Measurements from ENCODE around the gene NATD1.
"Not testable (repeated sequence)": the region's sequence is repeated elsewhere in the genome, so short reads cannot be mapped to it uniquely, and the experiment has no call there.

Gene NATD1

DNA sequence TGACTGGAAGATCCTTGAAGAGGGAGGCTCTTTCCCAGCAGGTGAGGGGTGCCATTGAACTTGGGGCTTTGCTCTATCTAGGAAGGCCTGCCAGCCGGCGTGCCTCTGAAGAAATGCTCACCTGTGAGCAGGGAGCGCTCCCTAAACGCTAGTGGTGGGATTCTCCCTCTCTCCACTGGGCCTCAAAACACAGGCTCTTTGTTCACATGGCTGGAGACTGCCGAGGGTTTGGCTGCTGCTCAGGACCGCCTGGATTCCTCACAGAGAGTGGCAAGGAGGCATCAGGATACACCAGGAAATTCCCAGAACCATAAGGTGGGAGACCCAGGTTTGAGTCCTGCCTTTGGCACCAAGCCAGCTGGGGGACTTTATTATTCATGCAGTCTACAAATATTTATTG is 21.7 kb downstream of the NATD1 start:
- H3K9ac ChIP-seq (ENCODE audit: low read length in 2 of 2) = no peak overlapping the region
- H3K27me3 ChIP-seq (ENCODE audit: control insufficient read depth in 1 of 2, insufficient read depth in 2 of 2, low read length in 2 of 2) = no peaks in the 10 kb centered on the region
- no peaks in the 10 kb centered on the region for H3K36me3 ChIP-seq (ENCODE audit: control insufficient read depth in 2 of 2, insufficient read depth in 2 of 2, low read length in 2 of 2)
- H3K9me3 ChIP-seq (ENCODE audit: control insufficient read depth in 2 of 2, low read length in 2 of 2) = peaks cover 4 to 5% of the 10 kb centered on the region in 2 donors
- no peaks in the 10 kb centered on the region for H3K4me1 ChIP-seq (ENCODE audit: control insufficient read depth, insufficient read depth, low read length)
- no peak overlapping the region for H3K4me3 ChIP-seq (ENCODE audit: low read length in 2 of 2)
- H3K27ac ChIP-seq (ENCODE audit: low read length) = no peak overlapping the region

DNA sequence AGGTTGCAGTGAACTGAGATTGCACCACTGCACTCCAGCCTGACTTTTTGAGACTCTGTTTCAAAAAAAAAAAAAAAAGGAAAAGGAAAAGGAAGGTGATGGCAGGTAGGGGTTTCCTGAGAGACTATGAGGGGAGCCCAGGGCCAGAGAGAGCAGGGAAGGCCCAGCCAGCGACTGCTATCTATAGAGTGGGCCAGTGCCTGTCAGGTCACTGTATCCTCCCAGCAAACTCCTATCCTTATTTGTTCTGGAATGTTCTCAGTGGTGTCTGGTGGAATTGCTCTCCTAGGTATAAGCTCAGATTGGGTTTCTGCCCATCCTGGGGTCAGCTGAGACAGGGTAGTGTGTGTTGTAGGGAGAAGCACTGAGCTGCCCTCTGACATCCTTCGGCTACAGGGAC is 24.4 kb downstream of the NATD1 start:
- Histone ChIP-seq H3K36me3 (ENCODE audit: control insufficient read depth in 2 of 2, insufficient read depth in 2 of 2, low read length in 2 of 2) (no peaks in the 10 kb centered on the region), H3K27ac (ENCODE audit: low read length) (no peak overlapping the region), H3K27me3 (ENCODE audit: control insufficient read depth in 1 of 2, insufficient read depth in 2 of 2, low read length in 2 of 2) (no peaks in the 10 kb centered on the region)

DNA sequence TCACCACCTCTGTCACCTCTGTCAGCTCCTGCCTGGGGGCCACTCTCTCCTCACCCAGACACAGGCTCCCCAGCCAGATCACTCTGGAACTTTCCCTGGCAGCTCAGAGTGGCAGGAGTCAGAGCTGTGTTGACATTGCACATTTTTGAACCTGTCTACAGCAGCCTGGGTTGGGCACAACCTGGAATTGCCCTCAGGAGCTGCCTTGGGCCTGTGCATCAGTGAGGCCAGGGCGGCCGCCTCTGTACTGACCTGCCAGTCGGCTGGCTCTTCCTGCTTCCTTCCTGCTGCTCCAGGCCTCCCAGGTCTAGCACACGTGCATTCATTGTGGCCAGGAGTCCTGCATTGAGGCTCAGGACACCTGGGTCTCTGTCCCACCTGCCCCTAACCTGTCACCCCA is 25.1 kb downstream of the NATD1 start:
- H3K4me1 ChIP-seq (ENCODE audit: control insufficient read depth, insufficient read depth, low read length) = no peaks in the 10 kb centered on the region
- peaks cover 0 to 5% of the 10 kb centered on the region in 2 donors for H3K9me3 ChIP-seq (ENCODE audit: control insufficient read depth in 2 of 2, low read length in 2 of 2)
- no peak overlapping the region for H3K4me3 ChIP-seq (ENCODE audit: low read length in 2 of 2)
- H3K36me3 ChIP-seq (ENCODE audit: control insufficient read depth in 2 of 2, insufficient read depth in 2 of 2, low read length in 2 of 2) = no peaks in the 10 kb centered on the region
- H3K27me3 ChIP-seq (ENCODE audit: control insufficient read depth in 1 of 2, insufficient read depth in 2 of 2, low read length in 2 of 2) = no peaks in the 10 kb centered on the region
- no peak overlapping the region for H3K9ac ChIP-seq (ENCODE audit: low read length in 2 of 2)
- no peak overlapping the region for H3K27ac ChIP-seq (ENCODE audit: low read length)

More for the DNA sequence above, 24.4 kb downstream of the NATD1 start:
- H3K4me3 ChIP-seq (ENCODE audit: low read length in 2 of 2) = no peak overlapping the region
- no peaks in the 10 kb centered on the region for H3K4me1 ChIP-seq (ENCODE audit: control insufficient read depth, insufficient read depth, low read length)
- H3K9me3 ChIP-seq (ENCODE audit: control insufficient read depth in 2 of 2, low read length in 2 of 2) = peaks cover 4 to 5% of the 10 kb centered on the region in 2 donors
- no peak overlapping the region for H3K9ac ChIP-seq (ENCODE audit: low read length in 2 of 2)

DNA sequence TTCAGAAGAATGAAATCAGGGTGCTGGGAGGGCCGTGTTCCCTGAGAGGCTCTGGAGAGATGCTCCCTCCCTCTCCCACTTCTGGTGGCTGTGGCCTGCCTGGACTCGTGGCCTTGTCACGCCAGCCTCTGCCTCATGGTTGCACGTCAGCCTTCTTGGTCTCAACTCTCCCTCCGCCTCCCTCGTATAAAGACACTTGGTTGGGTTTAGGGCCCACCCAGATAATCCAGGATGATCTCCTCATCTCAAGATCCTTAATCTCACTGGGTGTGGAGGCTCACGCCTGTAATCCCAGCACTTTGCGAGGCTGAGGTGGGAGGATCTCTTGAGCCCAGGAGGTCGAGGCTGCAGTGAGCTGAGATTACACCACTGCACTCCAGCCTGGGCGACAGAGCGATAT is 25.9 kb downstream of the NATD1 start:
- H3K4me1 ChIP-seq (ENCODE audit: control insufficient read depth, insufficient read depth, low read length); H3K4me3 ChIP-seq (ENCODE audit: low read length in 2 of 2); H3K36me3 ChIP-seq (ENCODE audit: control insufficient read depth in 2 of 2, insufficient read depth in 2 of 2, low read length in 2 of 2); H3K9me3 ChIP-seq (ENCODE audit: control insufficient read depth in 2 of 2, low read length in 2 of 2); H3K27me3 ChIP-seq (ENCODE audit: control insufficient read depth in 1 of 2, insufficient read depth in 2 of 2, low read length in 2 of 2); H3K9ac ChIP-seq (ENCODE audit: low read length in 2 of 2); H3K27ac ChIP-seq (ENCODE audit: low read length): not testable (repeated sequence)

DNA sequence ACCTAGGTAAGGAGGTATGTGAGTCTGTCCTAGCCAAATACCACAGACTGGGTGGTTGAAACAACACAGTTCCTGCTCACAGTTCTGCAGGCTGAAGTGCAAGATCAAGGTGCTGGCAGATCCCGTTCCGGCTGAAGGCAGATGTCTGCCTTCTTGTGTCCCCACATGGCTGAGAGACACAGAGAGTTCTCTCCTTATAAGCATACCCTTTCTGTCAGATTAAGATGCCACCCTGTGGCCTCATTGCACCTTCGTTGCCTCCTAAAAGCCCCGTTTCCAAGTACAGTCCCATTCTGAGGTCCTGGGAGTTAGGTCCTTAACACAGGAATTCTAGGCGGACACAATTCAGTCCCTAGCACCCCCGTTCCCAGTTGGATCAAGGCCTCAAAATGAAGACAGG is 30.1 kb downstream of the NATD1 start:
- H3K9me3 ChIP-seq (ENCODE audit: control insufficient read depth in 2 of 2, low read length in 2 of 2) = no peaks in the 10 kb centered on the region
- H3K27ac ChIP-seq (ENCODE audit: low read length) = no peak overlapping the region
- no peak overlapping the region for H3K4me3 ChIP-seq (ENCODE audit: low read length in 2 of 2)
- H3K36me3 ChIP-seq (ENCODE audit: control insufficient read depth in 2 of 2, insufficient read depth in 2 of 2, low read length in 2 of 2) = peaks cover 0 to 7% of the 10 kb centered on the region in 2 donors
- no peaks in the 10 kb centered on the region for H3K4me1 ChIP-seq (ENCODE audit: control insufficient read depth, insufficient read depth, low read length)
- no peaks in the 10 kb centered on the region for H3K27me3 ChIP-seq (ENCODE audit: control insufficient read depth in 1 of 2, insufficient read depth in 2 of 2, low read length in 2 of 2)
- no peak overlapping the region for H3K9ac ChIP-seq (ENCODE audit: low read length in 2 of 2)

DNA sequence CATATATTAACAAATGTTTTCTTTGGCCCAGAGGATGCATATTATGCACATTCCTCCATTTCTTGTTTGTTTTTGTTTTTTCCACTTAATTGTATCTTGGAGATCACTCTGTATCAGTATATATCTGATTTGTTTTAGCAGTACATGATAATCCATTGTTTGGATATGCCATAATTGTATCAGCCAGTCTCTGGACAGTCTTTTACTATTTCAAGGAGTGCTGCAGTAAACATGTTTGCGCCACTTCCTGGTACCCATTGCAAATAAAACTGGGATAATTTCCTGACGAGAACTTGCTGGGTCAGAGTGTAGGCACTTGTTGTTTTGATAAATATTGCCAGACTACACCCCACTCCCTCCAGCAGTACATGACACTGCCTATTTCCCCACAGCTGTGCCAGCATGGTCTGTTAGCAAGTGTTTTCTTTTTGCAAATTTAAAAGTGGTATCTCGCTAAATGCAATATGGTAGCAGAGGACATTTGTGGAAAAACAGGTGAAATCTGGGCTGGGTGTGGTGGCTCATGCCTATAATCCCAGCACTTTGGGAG is 34.3 kb downstream of the NATD1 start:
- Histone ChIP-seq H3K36me3 (ENCODE audit: control insufficient read depth in 2 of 2, insufficient read depth in 2 of 2, low read length in 2 of 2) (peaks cover 0 to 7% of the 10 kb centered on the region in 2 donors), H3K4me3 (ENCODE audit: low read length in 2 of 2) (no peak overlapping the region), H3K27me3 (ENCODE audit: control insufficient read depth in 1 of 2, insufficient read depth in 2 of 2, low read length in 2 of 2) (no peaks in the 10 kb centered on the region), H3K27ac (ENCODE audit: low read length) (no peak overlapping the region), H3K9ac (ENCODE audit: low read length in 2 of 2) (no peak overlapping the region), H3K4me1 (ENCODE audit: control insufficient read depth, insufficient read depth, low read length) (peaks cover 8% of the 10 kb centered on the region), H3K9me3 (ENCODE audit: control insufficient read depth in 2 of 2, low read length in 2 of 2) (no peaks in the 10 kb centered on the region)

DNA sequence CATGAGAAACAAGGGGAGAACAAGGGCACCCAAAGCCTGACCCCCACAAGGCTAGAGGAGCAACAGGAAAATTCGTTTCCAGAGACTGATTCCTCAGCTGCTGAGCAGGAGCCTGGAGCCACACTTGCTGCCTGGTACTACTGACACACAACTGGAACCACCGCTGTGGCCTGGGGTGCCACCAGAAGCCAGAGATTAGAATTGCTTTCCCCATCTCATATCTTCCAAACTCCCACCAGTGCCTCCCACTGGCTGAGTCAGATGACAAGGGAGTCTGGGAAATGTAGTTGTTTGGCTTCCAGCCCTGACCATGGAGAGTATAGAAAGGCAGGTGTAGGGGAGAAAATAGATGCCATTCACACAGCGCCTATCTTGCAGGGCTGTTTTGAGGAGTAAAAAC is 35.1 kb downstream of the NATD1 start:
- no peak overlapping the region for H3K4me3 ChIP-seq (ENCODE audit: low read length in 2 of 2)
- no peak overlapping the region for H3K9ac ChIP-seq (ENCODE audit: low read length in 2 of 2)
- peaks cover 11% of the 10 kb centered on the region for H3K4me1 ChIP-seq (ENCODE audit: control insufficient read depth, insufficient read depth, low read length)
- peaks cover 0 to 7% of the 10 kb centered on the region in 2 donors for H3K36me3 ChIP-seq (ENCODE audit: control insufficient read depth in 2 of 2, insufficient read depth in 2 of 2, low read length in 2 of 2)
- no peaks in the 10 kb centered on the region for H3K27me3 ChIP-seq (ENCODE audit: control insufficient read depth in 1 of 2, insufficient read depth in 2 of 2, low read length in 2 of 2)
- no peak overlapping the region for H3K27ac ChIP-seq (ENCODE audit: low read length)
- no peaks in the 10 kb centered on the region for H3K9me3 ChIP-seq (ENCODE audit: control insufficient read depth in 2 of 2, low read length in 2 of 2)

DNA sequence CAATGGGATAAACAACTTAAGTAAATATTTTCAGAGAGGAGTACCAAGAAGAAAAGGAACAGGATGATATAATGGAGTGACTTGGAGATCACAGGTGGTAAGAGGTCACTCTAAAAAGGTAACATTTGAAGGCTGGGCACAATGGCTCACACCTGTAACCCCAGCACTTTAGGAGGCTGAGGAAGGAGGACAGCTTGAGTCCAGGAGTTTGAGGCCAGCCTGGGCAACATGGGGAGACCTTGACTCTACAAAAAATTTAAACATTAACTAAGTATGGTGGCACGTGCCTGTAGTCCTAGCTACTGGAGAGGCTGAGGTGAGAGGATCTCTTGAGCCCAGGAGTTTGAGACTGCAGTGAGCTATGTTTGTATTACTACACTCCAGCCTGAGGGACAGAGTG is 35.9 kb downstream of the NATD1 start:
- H3K9ac ChIP-seq (ENCODE audit: low read length in 2 of 2) = no peak overlapping the region
- peaks cover 16% of the 10 kb centered on the region for H3K4me1 ChIP-seq (ENCODE audit: control insufficient read depth, insufficient read depth, low read length)
- no peaks in the 10 kb centered on the region for H3K27me3 ChIP-seq (ENCODE audit: control insufficient read depth in 1 of 2, insufficient read depth in 2 of 2, low read length in 2 of 2)
- H3K9me3 ChIP-seq (ENCODE audit: control insufficient read depth in 2 of 2, low read length in 2 of 2) = no peaks in the 10 kb centered on the region
- H3K4me3 ChIP-seq (ENCODE audit: low read length in 2 of 2) = no peak overlapping the region
- H3K36me3 ChIP-seq (ENCODE audit: control insufficient read depth in 2 of 2, insufficient read depth in 2 of 2, low read length in 2 of 2) = peaks cover 0 to 3% of the 10 kb centered on the region in 2 donors
- no peak overlapping the region for H3K27ac ChIP-seq (ENCODE audit: low read length)

DNA sequence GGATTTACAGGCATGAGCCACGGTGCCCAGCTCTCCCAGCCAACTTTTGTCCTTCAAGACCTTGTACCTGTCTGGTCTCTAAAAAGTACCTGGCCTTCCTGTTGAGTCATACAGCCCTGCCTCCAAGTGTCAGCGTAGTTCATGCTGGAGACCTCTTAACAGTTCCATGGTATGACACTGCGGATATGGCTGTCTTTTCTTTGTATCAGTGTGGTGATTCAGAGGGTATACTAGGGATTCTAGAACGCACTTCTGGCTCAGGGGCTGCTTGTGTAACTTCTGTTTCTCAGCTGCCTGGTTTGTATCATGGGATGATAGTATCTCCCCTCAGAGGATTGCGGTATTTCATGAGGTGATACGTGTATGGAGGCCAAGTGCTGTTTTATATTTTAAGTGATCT is 37.3 kb downstream of the NATD1 start:
- Histone ChIP-seq H3K36me3 (ENCODE audit: control insufficient read depth in 2 of 2, insufficient read depth in 2 of 2, low read length in 2 of 2) (peaks cover 0 to 2% of the 10 kb centered on the region in 2 donors), H3K4me3 (ENCODE audit: low read length in 2 of 2) (no peak overlapping the region), H3K9me3 (ENCODE audit: control insufficient read depth in 2 of 2, low read length in 2 of 2) (no peaks in the 10 kb centered on the region), H3K9ac (ENCODE audit: low read length in 2 of 2) (no peak overlapping the region), H3K27me3 (ENCODE audit: control insufficient read depth in 1 of 2, insufficient read depth in 2 of 2, low read length in 2 of 2) (no peaks in the 10 kb centered on the region), H3K27ac (ENCODE audit: low read length) (no peak overlapping the region), H3K4me1 (ENCODE audit: control insufficient read depth, insufficient read depth, low read length) (peaks cover 26% of the 10 kb centered on the region)

DNA sequence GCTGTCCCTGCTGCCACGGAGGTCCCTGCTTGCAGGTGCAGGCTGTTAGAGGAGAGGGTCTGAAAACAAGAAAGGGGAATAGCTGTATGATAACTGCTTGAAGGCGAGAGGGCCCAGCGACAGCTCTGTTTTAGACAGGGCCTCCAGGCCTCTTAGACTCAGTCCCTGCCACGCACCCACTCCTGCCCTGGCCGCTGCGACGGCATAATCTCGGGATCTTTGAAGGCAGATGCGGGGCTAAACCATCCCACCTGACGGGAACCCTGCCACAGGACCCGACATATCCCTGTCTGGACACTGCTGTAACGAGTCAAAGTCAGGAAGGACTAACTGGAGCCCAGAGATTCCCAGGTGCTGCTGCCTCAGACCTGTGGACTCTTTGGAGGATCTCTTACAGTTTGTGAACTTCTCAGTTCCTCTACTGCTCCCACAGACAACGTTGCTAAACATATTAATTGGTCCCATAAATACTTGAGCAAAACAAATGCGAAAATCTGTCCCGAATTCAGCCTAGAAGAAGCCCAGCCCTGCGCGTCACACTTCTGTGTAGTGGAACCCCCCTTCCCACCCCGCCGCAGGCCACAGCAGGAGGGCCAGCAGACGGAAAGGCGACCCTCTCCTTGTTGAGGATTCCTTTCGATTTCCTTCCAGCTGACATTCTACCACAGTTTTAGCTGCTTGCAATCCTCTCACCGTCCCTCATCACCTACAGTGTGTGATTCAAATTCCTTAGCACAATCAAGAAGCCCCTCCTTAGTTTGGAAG is 38.3 kb downstream of the NATD1 start:
- Histone ChIP-seq H3K9me3 (ENCODE audit: control insufficient read depth in 2 of 2, low read length in 2 of 2) (no peaks in the 10 kb centered on the region), H3K27ac (ENCODE audit: low read length) (peak overlapping the region; percentile 91), H3K9ac (ENCODE audit: low read length in 2 of 2) (peak overlapping the region; percentile 94 to 95), H3K4me1 (ENCODE audit: control insufficient read depth, insufficient read depth, low read length) (peaks cover 30% of the 10 kb centered on the region), H3K4me3 (ENCODE audit: low read length in 2 of 2) (peak overlapping the region; percentile 93), H3K27me3 (ENCODE audit: control insufficient read depth in 1 of 2, insufficient read depth in 2 of 2, low read length in 2 of 2) (no peaks in the 10 kb centered on the region), H3K36me3 (ENCODE audit: control insufficient read depth in 2 of 2, insufficient read depth in 2 of 2, low read length in 2 of 2) (peaks cover 6 to 8% of the 10 kb centered on the region in 2 donors)
